Measurements from ENCODE around the gene DCUN1D3.
"Not testable (repeated sequence)": the region's sequence is repeated elsewhere in the genome, so short reads cannot be mapped to it uniquely, and the experiment has no call there.

The DCUN1D3 gene

GRCh38 chr16:20937736-20938135 is 37.6 kb upstream of the DCUN1D3 start:
- Histone ChIP-seq H3K36me3 (ENCODE audit: control insufficient read depth in 1 of 2, insufficient read depth in 2 of 2, low read length in 2 of 2) (no peaks in the 10 kb centered on the region), H3K4me3 (ENCODE audit: low read depth in 1 of 2, low read length in 2 of 2) (no peak overlapping the region), H3K9me3 (ENCODE audit: control insufficient read depth in 1 of 2, low read length in 2 of 2) (no peaks in the 10 kb centered on the region), H3K27me3 (ENCODE audit: low read depth, low read length) (no peaks in the 10 kb centered on the region), H3K27ac (ENCODE audit: low read length) (no peak overlapping the region), H3K4me1 (ENCODE audit: control insufficient read depth in 1 of 2, insufficient read depth in 2 of 2, low read length in 2 of 2) (no peaks in the 10 kb centered on the region)

- no peaks in the 10 kb centered on the region for H3K36me3 ChIP-seq (ENCODE audit: control insufficient read depth in 1 of 2, insufficient read depth in 2 of 2, low read length in 2 of 2)
- H3K4me3 ChIP-seq (ENCODE audit: low read depth in 1 of 2, low read length in 2 of 2), result no peak overlapping the region
- H3K9me3 ChIP-seq (ENCODE audit: control insufficient read depth in 1 of 2, low read length in 2 of 2), result no peaks in the 10 kb centered on the region
- H3K4me1 ChIP-seq (ENCODE audit: control insufficient read depth in 1 of 2, insufficient read depth in 2 of 2, low read length in 2 of 2), result peaks cover 0 to 6% of the 10 kb centered on the region in 2 donors
- H3K27me3 ChIP-seq (ENCODE audit: low read depth, low read length), result no peaks in the 10 kb centered on the region
- H3K27ac ChIP-seq (ENCODE audit: low read length), result no peak overlapping the region
Observed at GRCh38 chr16:20933589-20933988, 33.4 kb upstream of the DCUN1D3 start.

GRCh38 chr16:20931066-20931600 is 31.0 kb upstream of the DCUN1D3 start:
- H3K9me3 ChIP-seq (ENCODE audit: control insufficient read depth in 1 of 2, low read length in 2 of 2), result no peaks in the 10 kb centered on the region
- no peaks in the 10 kb centered on the region for H3K36me3 ChIP-seq (ENCODE audit: control insufficient read depth in 1 of 2, insufficient read depth in 2 of 2, low read length in 2 of 2)
- no peak overlapping the region for H3K27ac ChIP-seq (ENCODE audit: low read length)
- H3K4me1 ChIP-seq (ENCODE audit: control insufficient read depth in 1 of 2, insufficient read depth in 2 of 2, low read length in 2 of 2), result peaks cover 0 to 6% of the 10 kb centered on the region in 2 donors
- H3K27me3 ChIP-seq (ENCODE audit: low read depth, low read length), result no peaks in the 10 kb centered on the region
- no peak overlapping the region for H3K4me3 ChIP-seq (ENCODE audit: low read depth in 1 of 2, low read length in 2 of 2)

- Histone ChIP-seq H3K27ac (ENCODE audit: low read length) (no peak overlapping the region), H3K9me3 (ENCODE audit: control insufficient read depth in 1 of 2, low read length in 2 of 2) (no peaks in the 10 kb centered on the region), H3K27me3 (ENCODE audit: low read depth, low read length) (no peaks in the 10 kb centered on the region)
Observed at GRCh38 chr16:20930365-20930690, 30.2 kb upstream of the DCUN1D3 start.

GRCh38 chr16:20929676-20930364 is 29.7 kb upstream of the DCUN1D3 start:
- not testable (repeated sequence) for H3K4me1 ChIP-seq (ENCODE audit: control insufficient read depth in 1 of 2, insufficient read depth in 2 of 2, low read length in 2 of 2); H3K36me3 ChIP-seq (ENCODE audit: control insufficient read depth in 1 of 2, insufficient read depth in 2 of 2, low read length in 2 of 2); H3K9me3 ChIP-seq (ENCODE audit: control insufficient read depth in 1 of 2, low read length in 2 of 2); H3K27me3 ChIP-seq (ENCODE audit: low read depth, low read length); H3K27ac ChIP-seq (ENCODE audit: low read length); H3K4me3 ChIP-seq (ENCODE audit: low read depth in 1 of 2, low read length in 2 of 2)

More at GRCh38 chr16:20930365-20930690, 30.2 kb upstream of the DCUN1D3 start:
- peaks cover 0 to 6% of the 10 kb centered on the region in 2 donors for H3K36me3 ChIP-seq (ENCODE audit: control insufficient read depth in 1 of 2, insufficient read depth in 2 of 2, low read length in 2 of 2)
- H3K4me1 ChIP-seq (ENCODE audit: control insufficient read depth in 1 of 2, insufficient read depth in 2 of 2, low read length in 2 of 2), result peaks cover 0 to 6% of the 10 kb centered on the region in 2 donors
- H3K4me3 ChIP-seq (ENCODE audit: low read depth in 1 of 2, low read length in 2 of 2), result no peak overlapping the region

- no peaks in the 10 kb centered on the region for H3K9me3 ChIP-seq (ENCODE audit: control insufficient read depth in 1 of 2, low read length in 2 of 2)
- H3K27ac ChIP-seq (ENCODE audit: low read length), result no peak overlapping the region
- peaks cover 5 to 14% of the 10 kb centered on the region in 2 donors for H3K36me3 ChIP-seq (ENCODE audit: control insufficient read depth in 1 of 2, insufficient read depth in 2 of 2, low read length in 2 of 2)
- H3K4me1 ChIP-seq (ENCODE audit: control insufficient read depth in 1 of 2, insufficient read depth in 2 of 2, low read length in 2 of 2), result peaks cover 0 to 6% of the 10 kb centered on the region in 2 donors
- no peak overlapping the region for H3K4me3 ChIP-seq (ENCODE audit: low read depth in 1 of 2, low read length in 2 of 2)
- no peaks in the 10 kb centered on the region for H3K27me3 ChIP-seq (ENCODE audit: low read depth, low read length)
Observed at GRCh38 chr16:20928774-20929411, 28.7 kb upstream of the DCUN1D3 start.

GRCh38 chr16:20925751-20926150 is 25.6 kb upstream of the DCUN1D3 start:
- no peaks in the 10 kb centered on the region for H3K27me3 ChIP-seq (ENCODE audit: low read depth, low read length)
- no peak overlapping the region for H3K4me3 ChIP-seq (ENCODE audit: low read depth in 1 of 2, low read length in 2 of 2)
- no peak overlapping the region for H3K27ac ChIP-seq (ENCODE audit: low read length)
- H3K4me1 ChIP-seq (ENCODE audit: control insufficient read depth in 1 of 2, insufficient read depth in 2 of 2, low read length in 2 of 2), result peaks cover 0 to 6% of the 10 kb centered on the region in 2 donors
- H3K9me3 ChIP-seq (ENCODE audit: control insufficient read depth in 1 of 2, low read length in 2 of 2), result no peaks in the 10 kb centered on the region
- peaks cover 5 to 14% of the 10 kb centered on the region in 2 donors for H3K36me3 ChIP-seq (ENCODE audit: control insufficient read depth in 1 of 2, insufficient read depth in 2 of 2, low read length in 2 of 2)

- Histone ChIP-seq H3K36me3 (ENCODE audit: control insufficient read depth in 1 of 2, insufficient read depth in 2 of 2, low read length in 2 of 2) (peaks cover 5 to 14% of the 10 kb centered on the region in 2 donors), H3K9me3 (ENCODE audit: control insufficient read depth in 1 of 2, low read length in 2 of 2) (no peaks in the 10 kb centered on the region), H3K4me3 (ENCODE audit: low read depth in 1 of 2, low read length in 2 of 2) (no peak overlapping the region)
Observed at GRCh38 chr16:20923876-20924275, 23.7 kb upstream of the DCUN1D3 start.

GRCh38 chr16:20920799-20921198 is 20.6 kb upstream of the DCUN1D3 start:
- peaks cover 5 to 15% of the 10 kb centered on the region in 2 donors for H3K36me3 ChIP-seq (ENCODE audit: control insufficient read depth in 1 of 2, insufficient read depth in 2 of 2, low read length in 2 of 2)
- no peak overlapping the region for H3K27ac ChIP-seq (ENCODE audit: low read length)

More at GRCh38 chr16:20923876-20924275, 23.7 kb upstream of the DCUN1D3 start:
- no peaks in the 10 kb centered on the region for H3K27me3 ChIP-seq (ENCODE audit: low read depth, low read length)
- H3K4me1 ChIP-seq (ENCODE audit: control insufficient read depth in 1 of 2, insufficient read depth in 2 of 2, low read length in 2 of 2), result peaks cover 0 to 2% of the 10 kb centered on the region in 2 donors
- H3K27ac ChIP-seq (ENCODE audit: low read length), result no peak overlapping the region

GRCh38 chr16:20920091-20920490 is 19.9 kb upstream of the DCUN1D3 start:
- no peak overlapping the region for H3K27ac ChIP-seq (ENCODE audit: low read length)
- no peaks in the 10 kb centered on the region for H3K9me3 ChIP-seq (ENCODE audit: control insufficient read depth in 1 of 2, low read length in 2 of 2)
- peaks cover 5 to 12% of the 10 kb centered on the region in 2 donors for H3K36me3 ChIP-seq (ENCODE audit: control insufficient read depth in 1 of 2, insufficient read depth in 2 of 2, low read length in 2 of 2)
- no peaks in the 10 kb centered on the region for H3K27me3 ChIP-seq (ENCODE audit: low read depth, low read length)
- peaks cover 0 to 7% of the 10 kb centered on the region in 2 donors for H3K4me1 ChIP-seq (ENCODE audit: control insufficient read depth in 1 of 2, insufficient read depth in 2 of 2, low read length in 2 of 2)
- H3K4me3 ChIP-seq (ENCODE audit: low read depth in 1 of 2, low read length in 2 of 2), result no peak overlapping the region

More at GRCh38 chr16:20920799-20921198, 20.6 kb upstream of the DCUN1D3 start:
- H3K4me1 ChIP-seq (ENCODE audit: control insufficient read depth in 1 of 2, insufficient read depth in 2 of 2, low read length in 2 of 2), result peaks cover 0 to 7% of the 10 kb centered on the region in 2 donors
- no peaks in the 10 kb centered on the region for H3K9me3 ChIP-seq (ENCODE audit: control insufficient read depth in 1 of 2, low read length in 2 of 2)
- H3K4me3 ChIP-seq (ENCODE audit: low read depth in 1 of 2, low read length in 2 of 2), result no peak overlapping the region
- no peaks in the 10 kb centered on the region for H3K27me3 ChIP-seq (ENCODE audit: low read depth, low read length)

GRCh38 chr16:20918486-20919239 is 18.5 kb upstream of the DCUN1D3 start:
- Histone ChIP-seq H3K4me3 (ENCODE audit: low read depth in 1 of 2, low read length in 2 of 2) (no peak overlapping the region), H3K36me3 (ENCODE audit: control insufficient read depth in 1 of 2, insufficient read depth in 2 of 2, low read length in 2 of 2) (peaks cover 0 to 3% of the 10 kb centered on the region in 2 donors), H3K4me1 (ENCODE audit: control insufficient read depth in 1 of 2, insufficient read depth in 2 of 2, low read length in 2 of 2) (peaks cover 0 to 7% of the 10 kb centered on the region in 2 donors), H3K27ac (ENCODE audit: low read length) (no peak overlapping the region), H3K27me3 (ENCODE audit: low read depth, low read length) (no peaks in the 10 kb centered on the region), H3K9me3 (ENCODE audit: control insufficient read depth in 1 of 2, low read length in 2 of 2) (no peaks in the 10 kb centered on the region)

All from muscle layer of duodenum (tissue), 2 donors.